Endothelial cell of umbilical vein (primary cell): Measurements from ENCODE around the gene AFF4. TPM values are rescaled to one million over a fixed set of nuclear protein-coding genes. Genes with fewer than 3 reads are reported as not detected.

ENCODE experiments used
- BruUV-seq: library from RNA; stranded (reverse); fragments of 400-500 nt; replicated peaks from 2 replicates; lab custom pipeline; 2021; lab: Mats Ljungman, UMichigan
- CTCF ChIA-PET: fragments of 300-600, 350-600 bp; sonication (Branson Sonifier 250); formaldehyde crosslinking; loops from one replicate; lab custom pipeline; 2021; ENCODE audit warnings: antibody characterized with exemption, inconsistent platforms; lab: Charles Lee
- POLR2A ChIA-PET: fragments of 300-600, 350-600 bp; sonication (Branson Sonifier 250); formaldehyde crosslinking; loops from one replicate; lab custom pipeline; 2021; ENCODE audit warnings: antibody characterized with exemption, inconsistent platforms; lab: Charles Lee
- DNase-seq: peaks from one replicate; pipeline ENCODE4 v3.0.0-alpha.2; 2011; ENCODE audit warnings: low read depth, low spot score
- FAIRE-seq: peaks from 2 replicates; lab custom pipeline; 2011; peaks lifted over from hg19 to GRCh38; lab: Jason Lieb, UNC
- H2AFZ ChIP-seq: 2 replicates; pipeline ENCODE4 v1.6.0; 2012; ENCODE audit warnings: low read depth, low read length, control low read depth, inconsistent platforms
- H3K27ac ChIP-seq: 2 replicates; pipeline ENCODE4 v1.5.1; 2011; ENCODE audit warnings: low read depth, mild to moderate bottlenecking, control low read depth, low read length, moderate library complexity; ENCODE audit not compliant: insufficient read depth
- H3K27me3 ChIP-seq, 2 experiments: 2 replicates each; pipeline versions ENCODE4 v1.6.0 to v1.6.1; 2011; ENCODE audit warnings: low read length in 2 of 2, mixed read lengths in 1 of 2; ENCODE audit not compliant: control insufficient read depth in 2 of 2, insufficient read depth in 2 of 2
- H3K36me3 ChIP-seq, 2 experiments: 2 replicates in 1 of 2; 3 replicates in 1 of 2; pipeline ENCODE4 v1.5.1; 2011; ENCODE audit warnings: low read length in 2 of 2, mild to moderate bottlenecking in 1 of 2, moderate library complexity in 1 of 2; ENCODE audit not compliant: control insufficient read depth in 2 of 2, insufficient read depth in 2 of 2; ENCODE audit errors: extremely low read depth in 1 of 2
- H3K4me1 ChIP-seq: 3 replicates; pipeline ENCODE4 v1.5.1; 2011; ENCODE audit warnings: mild to moderate bottlenecking, low read length; ENCODE audit not compliant: control insufficient read depth, insufficient read depth; ENCODE audit errors: extremely low read depth
- H3K4me2 ChIP-seq: 2 replicates; pipeline ENCODE4 v1.6.1; 2011; ENCODE audit warnings: low read length, control low read depth, mixed read lengths; ENCODE audit not compliant: insufficient read depth
- H3K4me3 ChIP-seq, 3 experiments: fragments of 200-600 bp in 1 of 3; sonication (generic), shearing (Covaris generic) in 1 of 3; replicated peaks in 1 of 3; 2 replicates each; pipeline ENCODE4 v1.5.1; 2011 to 2016; ENCODE audit warnings: control low read depth in 3 of 3, low read length in 3 of 3, mild to moderate bottlenecking in 2 of 3, inconsistent platforms in 1 of 3, low read depth in 1 of 3, moderate library complexity in 1 of 3; ENCODE audit not compliant: insufficient read depth in 1 of 3
- H3K79me2 ChIP-seq: 2 replicates; pipeline ENCODE4 v1.6.0; 2012; ENCODE audit warnings: low read length, inconsistent platforms; ENCODE audit not compliant: control insufficient read depth, insufficient read depth
- H3K9ac ChIP-seq: replicated peaks from 2 replicates; pipeline ENCODE3; 2011; ENCODE audit warnings: low read length, control low read depth; ENCODE audit not compliant: insufficient read depth; ENCODE audit errors: extremely low read depth
- H3K9me1 ChIP-seq: replicated peaks from 3 replicates; pipeline ENCODE4 v1.6.0; 2011; ENCODE audit warnings: mild to moderate bottlenecking, low read length; ENCODE audit not compliant: control insufficient read depth, insufficient read depth; ENCODE audit errors: extremely low read depth
- H3K9me3 ChIP-seq: replicated peaks from 2 replicates; pipeline ENCODE4 v1.5.1; 2012; ENCODE audit warnings: low read length, inconsistent platforms; ENCODE audit not compliant: control insufficient read depth, insufficient read depth
- H4K20me1 ChIP-seq: replicated peaks from 2 replicates; pipeline ENCODE3; 2011; ENCODE audit warnings: mild to moderate bottlenecking, low read length; ENCODE audit not compliant: control insufficient read depth, insufficient read depth; ENCODE audit errors: extremely low read depth
- EZH2 ChIP-seq: IDR thresholded peaks from 2 replicates; pipeline ENCODE4 v1.6.1; 2012; ENCODE audit warnings: borderline replicate concordance, low read depth, mild to moderate bottlenecking, moderate library complexity, low read length, inconsistent platforms; ENCODE audit not compliant: severe bottlenecking
- FOS ChIP-seq: IDR thresholded peaks from 2 replicates; pipeline ENCODE4 v1.6.1; 2011; ENCODE audit warnings: mild to moderate bottlenecking, low read length, moderate library complexity, borderline replicate concordance; ENCODE audit not compliant: insufficient read depth
- GATA2 ChIP-seq: IDR thresholded peaks from 2 replicates; pipeline ENCODE4 v1.7.0; 2011; ENCODE audit warnings: low read depth, mild to moderate bottlenecking, moderate library complexity, mixed read lengths, low read length; ENCODE audit not compliant: insufficient read length, insufficient read depth
- JUN ChIP-seq: IDR thresholded peaks from 2 replicates; pipeline ENCODE4 v1.6.1; 2011; ENCODE audit warnings: borderline replicate concordance, low read depth; ENCODE audit not compliant: insufficient read length, insufficient read depth
- MYC ChIP-seq: IDR thresholded peaks from one replicate; pipeline ENCODE4 v1.6.1; 2011; ENCODE audit warnings: mild to moderate bottlenecking, low read depth, low read length
- POLR2A ChIP-seq: IDR thresholded peaks from 2 replicates; pipeline ENCODE4 v1.6.1; 2012; ENCODE audit warnings: low read depth, mild to moderate bottlenecking, control low read depth, low read length
- POLR2AphosphoS5 ChIP-seq: IDR thresholded peaks from 2 replicates; pipeline ENCODE4 v1.6.1; 2012; ENCODE audit warnings: low read depth, mild to moderate bottlenecking, control low read depth, low read length, moderate library complexity; ENCODE audit not compliant: insufficient read depth
- dilution Hi-C: fragments of 300-500 bp; cut with MboI; formaldehyde crosslinking; loops from one replicate; pipeline ENCODE4 v1.15.0; 2019; ENCODE audit warnings: low sequenced_read_pairs; ENCODE audit not compliant: extremely low pct_ligation_motif_present
- intact Hi-C: fragments of 100-400 bp; cut with micrococcal nuclease; formaldehyde crosslinking; loops from one replicate; pipeline ENCODE4 v1.10.0; 2022
- polyA plus RNA-seq, 4 experiments: library from polyadenylated mRNA; depleted of rRNA in 3 of 4; stranded (reverse) in 3 of 4; unstranded in 1 of 4; fragments of >200 nt; gene quantifications; 2 replicates each; pipeline versions ENCODE4 v1.2.1 to v1.2.3, GENCODE V29; 2011 to 2012; ENCODE audit warnings: missing spikeins in 1 of 4
- total RNA-seq: library from RNA; stranded (reverse); gene quantifications from 2 replicates; pipeline ENCODE4 v1.2.3, GENCODE V29; 2021
- TF ChIP-seq, protein P1 (sequence below), 2 donors: IDR thresholded peaks; 1 replicate in 1 of 2; 2 replicates in 1 of 2; pipeline ENCODE4 v1.5.1; 2011; ENCODE audit warnings: low read length in 2 of 2, mild to moderate bottlenecking in 2 of 2, moderate library complexity in 2 of 2, control low read depth in 1 of 2, inconsistent platforms in 1 of 2, low read depth in 1 of 2; ENCODE audit not compliant: insufficient read depth in 1 of 2; ENCODE audit errors: extremely low read depth in 1 of 2
- TF ChIP-seq, protein P2 (sequence below): IDR thresholded peaks from 2 replicates; pipeline ENCODE4 v1.6.1; 2011; ENCODE audit not compliant: insufficient read depth, insufficient read length

AFF4 gene
- total and polyA plus RNA-seq, 2 donors (not counting 3 experiments of a cell fraction or from before 2014, with no cell fraction given): 27.0 to 88.3 TPM

DNA sequence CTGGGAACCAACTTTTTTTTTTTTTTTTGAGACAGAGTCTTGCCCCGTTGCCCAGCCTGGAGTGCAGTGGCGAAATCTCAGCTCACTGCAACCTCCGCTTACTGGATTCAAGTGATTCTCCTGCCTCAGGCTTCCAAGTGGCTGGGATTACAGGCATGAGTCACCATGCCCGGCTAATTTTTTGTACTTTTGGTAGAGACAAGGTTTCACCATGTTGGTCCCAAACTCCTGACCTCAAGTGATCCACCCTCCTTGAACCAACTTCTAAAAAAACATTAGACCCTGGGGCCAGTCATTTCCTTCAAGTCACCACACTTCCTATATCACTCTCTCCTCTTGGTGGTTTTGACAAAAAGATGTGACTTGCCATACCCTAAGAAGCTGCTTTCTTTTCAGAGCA is 122.1 kb downstream of the AFF4 start:
- no peaks in the 10 kb centered on the region for H4K20me1 ChIP-seq
- no peak overlapping the region for H3K27ac ChIP-seq
- ChIA-PET CTCF (interaction anchor here (1.1 to 2.2 kb wide), 4 partner anchors 12 to 23 kb away, joined by 3 to 10 read pairs (median 5); no protein-coding TSS in a partner anchor), POLR2A (no interaction called here)
- dilution Hi-C loops (no loop called here), intact Hi-C loops (no loop called here)
- no peaks in the 10 kb centered on the region for H3K79me2 ChIP-seq
- no peaks in the 10 kb centered on the region for H3K9me3 ChIP-seq
- DNase-seq: no peak
- BruUV-seq: no TSS peak
- H3K4me3 ChIP-seq: no peak overlapping the region
- H3K4me2 ChIP-seq: no peak overlapping the region
- no peaks in the 10 kb centered on the region for H3K27me3 ChIP-seq
- H2AFZ ChIP-seq: no peak overlapping the region
- TF ChIP-seq FOS (no peak), JUN (no peak), EZH2 (no peak), MYC (no peak), POLR2A (no peak), POLR2AphosphoS5 (no peak), GATA2 (no peak)
- TF ChIP-seq, protein P1, sequence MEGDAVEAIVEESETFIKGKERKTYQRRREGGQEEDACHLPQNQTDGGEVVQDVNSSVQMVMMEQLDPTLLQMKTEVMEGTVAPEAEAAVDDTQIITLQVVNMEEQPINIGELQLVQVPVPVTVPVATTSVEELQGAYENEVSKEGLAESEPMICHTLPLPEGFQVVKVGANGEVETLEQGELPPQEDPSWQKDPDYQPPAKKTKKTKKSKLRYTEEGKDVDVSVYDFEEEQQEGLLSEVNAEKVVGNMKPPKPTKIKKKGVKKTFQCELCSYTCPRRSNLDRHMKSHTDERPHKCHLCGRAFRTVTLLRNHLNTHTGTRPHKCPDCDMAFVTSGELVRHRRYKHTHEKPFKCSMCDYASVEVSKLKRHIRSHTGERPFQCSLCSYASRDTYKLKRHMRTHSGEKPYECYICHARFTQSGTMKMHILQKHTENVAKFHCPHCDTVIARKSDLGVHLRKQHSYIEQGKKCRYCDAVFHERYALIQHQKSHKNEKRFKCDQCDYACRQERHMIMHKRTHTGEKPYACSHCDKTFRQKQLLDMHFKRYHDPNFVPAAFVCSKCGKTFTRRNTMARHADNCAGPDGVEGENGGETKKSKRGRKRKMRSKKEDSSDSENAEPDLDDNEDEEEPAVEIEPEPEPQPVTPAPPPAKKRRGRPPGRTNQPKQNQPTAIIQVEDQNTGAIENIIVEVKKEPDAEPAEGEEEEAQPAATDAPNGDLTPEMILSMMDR (IDR thresholded peaks at IDR 0.05; ENCODE audit: extremely low read depth in 1 of 2, insufficient read depth in 1 of 2, low read depth in 1 of 2, low read length in 2 of 2): no peak
- TF ChIP-seq, protein P2, sequence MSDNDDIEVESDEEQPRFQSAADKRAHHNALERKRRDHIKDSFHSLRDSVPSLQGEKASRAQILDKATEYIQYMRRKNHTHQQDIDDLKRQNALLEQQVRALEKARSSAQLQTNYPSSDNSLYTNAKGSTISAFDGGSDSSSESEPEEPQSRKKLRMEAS: no peak
- no peak overlapping the region for H3K9ac ChIP-seq
- FAIRE-seq: no peak
- H3K36me3 ChIP-seq: no peaks in the 10 kb centered on the region
- no peaks in the 10 kb centered on the region for H3K9me1 ChIP-seq
- H3K4me1 ChIP-seq: peaks cover 22% of the 10 kb centered on the region
